Ishikawa (cell line): ENCODE results near the gene CALCA.

Experiments
- CEBPB ChIP-seq: IDR thresholded peaks from 2 replicates; pipeline ENCODE4 v1.6.1; 2012
- CREB1 ChIP-seq: IDR thresholded peaks from 2 replicates; pipeline ENCODE4 v1.6.1; 2012; ENCODE audit warnings: low read depth
- EGR1 ChIP-seq: IDR thresholded peaks from 2 replicates; pipeline ENCODE4 v1.6.1; 2012
- EP300 ChIP-seq: IDR thresholded peaks from 2 replicates; pipeline ENCODE4 v1.6.1; 2012; ENCODE audit warnings: borderline replicate concordance
- FOXM1 ChIP-seq: IDR thresholded peaks from 2 replicates; pipeline ENCODE4 v1.6.1; 2012; ENCODE audit warnings: low read depth, borderline replicate concordance
- MAX ChIP-seq: IDR thresholded peaks from 2 replicates; pipeline ENCODE4 v1.6.1; 2012
- NFIC ChIP-seq: IDR thresholded peaks from 2 replicates; pipeline ENCODE4 v1.6.1; 2012
- RAD21 ChIP-seq: IDR thresholded peaks from 2 replicates; pipeline ENCODE4 v1.6.1; 2012; ENCODE audit warnings: low read depth
- TAF1 ChIP-seq: IDR thresholded peaks from 2 replicates; pipeline ENCODE4 v1.6.1; 2012; ENCODE audit warnings: low read depth, mild to moderate bottlenecking
- TCF12 ChIP-seq: IDR thresholded peaks from 2 replicates; pipeline ENCODE4 v1.6.1; 2012; ENCODE audit warnings: low read depth
- TEAD4 ChIP-seq: IDR thresholded peaks from 2 replicates; pipeline ENCODE4 v1.6.1; 2012
- YY1 ChIP-seq: IDR thresholded peaks from 2 replicates; pipeline ENCODE4 v1.6.1; 2012; ENCODE audit warnings: low read depth
- ZBTB7A ChIP-seq: IDR thresholded peaks from 2 replicates; pipeline ENCODE4 v1.6.1; 2012; ENCODE audit warnings: low read depth
- TF ChIP-seq, protein P1 (sequence below): IDR thresholded peaks from 2 replicates; pipeline ENCODE4 v1.6.1; 2012
- TF ChIP-seq, protein P2 (sequence below): IDR thresholded peaks from 2 replicates; pipeline ENCODE4 v1.6.1; 2012; ENCODE audit warnings: low read depth, mild to moderate bottlenecking

Gene CALCA

GRCh38 chr11:14956111-14956510, 16.0 kb downstream of the CALCA start:
- TF ChIP-seq CEBPB (no peak), TEAD4 (no peak), TCF12 (no peak), CREB1 (no peak), FOXM1 (no peak), EGR1 (no peak), EP300 (no peak), MAX (no peak), TAF1 (no peak), NFIC (no peak), ZBTB7A (no peak), YY1 (no peak), RAD21 (no peak)
- TF ChIP-seq, protein P1, sequence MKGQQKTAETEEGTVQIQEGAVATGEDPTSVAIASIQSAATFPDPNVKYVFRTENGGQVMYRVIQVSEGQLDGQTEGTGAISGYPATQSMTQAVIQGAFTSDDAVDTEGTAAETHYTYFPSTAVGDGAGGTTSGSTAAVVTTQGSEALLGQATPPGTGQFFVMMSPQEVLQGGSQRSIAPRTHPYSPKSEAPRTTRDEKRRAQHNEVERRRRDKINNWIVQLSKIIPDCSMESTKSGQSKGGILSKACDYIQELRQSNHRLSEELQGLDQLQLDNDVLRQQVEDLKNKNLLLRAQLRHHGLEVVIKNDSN: no peak
- TF ChIP-seq, protein P2, sequence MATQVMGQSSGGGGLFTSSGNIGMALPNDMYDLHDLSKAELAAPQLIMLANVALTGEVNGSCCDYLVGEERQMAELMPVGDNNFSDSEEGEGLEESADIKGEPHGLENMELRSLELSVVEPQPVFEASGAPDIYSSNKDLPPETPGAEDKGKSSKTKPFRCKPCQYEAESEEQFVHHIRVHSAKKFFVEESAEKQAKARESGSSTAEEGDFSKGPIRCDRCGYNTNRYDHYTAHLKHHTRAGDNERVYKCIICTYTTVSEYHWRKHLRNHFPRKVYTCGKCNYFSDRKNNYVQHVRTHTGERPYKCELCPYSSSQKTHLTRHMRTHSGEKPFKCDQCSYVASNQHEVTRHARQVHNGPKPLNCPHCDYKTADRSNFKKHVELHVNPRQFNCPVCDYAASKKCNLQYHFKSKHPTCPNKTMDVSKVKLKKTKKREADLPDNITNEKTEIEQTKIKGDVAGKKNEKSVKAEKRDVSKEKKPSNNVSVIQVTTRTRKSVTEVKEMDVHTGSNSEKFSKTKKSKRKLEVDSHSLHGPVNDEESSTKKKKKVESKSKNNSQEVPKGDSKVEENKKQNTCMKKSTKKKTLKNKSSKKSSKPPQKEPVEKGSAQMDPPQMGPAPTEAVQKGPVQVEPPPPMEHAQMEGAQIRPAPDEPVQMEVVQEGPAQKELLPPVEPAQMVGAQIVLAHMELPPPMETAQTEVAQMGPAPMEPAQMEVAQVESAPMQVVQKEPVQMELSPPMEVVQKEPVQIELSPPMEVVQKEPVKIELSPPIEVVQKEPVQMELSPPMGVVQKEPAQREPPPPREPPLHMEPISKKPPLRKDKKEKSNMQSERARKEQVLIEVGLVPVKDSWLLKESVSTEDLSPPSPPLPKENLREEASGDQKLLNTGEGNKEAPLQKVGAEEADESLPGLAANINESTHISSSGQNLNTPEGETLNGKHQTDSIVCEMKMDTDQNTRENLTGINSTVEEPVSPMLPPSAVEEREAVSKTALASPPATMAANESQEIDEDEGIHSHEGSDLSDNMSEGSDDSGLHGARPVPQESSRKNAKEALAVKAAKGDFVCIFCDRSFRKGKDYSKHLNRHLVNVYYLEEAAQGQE: no peak

DNA sequence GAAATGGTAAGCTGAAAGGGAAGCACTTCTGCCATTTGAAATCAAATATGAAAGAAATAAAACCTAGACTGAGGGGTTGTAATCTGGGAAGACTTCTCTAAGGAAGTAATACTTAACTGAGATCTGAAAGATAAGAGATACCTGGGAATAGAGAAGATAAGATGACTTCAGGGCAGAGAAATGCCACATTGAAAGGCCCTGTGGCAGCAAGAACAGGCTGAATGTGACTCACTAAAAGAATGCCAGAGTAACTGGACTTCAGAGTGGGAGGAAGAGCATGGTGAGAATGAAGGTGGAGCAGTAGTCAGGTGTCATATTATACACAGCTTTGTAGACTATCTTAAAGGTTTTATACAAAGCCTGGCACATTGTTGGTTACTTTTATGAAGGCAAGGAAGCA, 17.6 kb downstream of the CALCA start:
- TF ChIP-seq YY1 (no peak), MAX (no peak), RAD21 (no peak)
- TF ChIP-seq, protein P1: no peak

GRCh38 chr11:14953904-14954303, 18.2 kb downstream of the CALCA start:
- TF ChIP-seq TAF1 (no peak), CEBPB (no peak), FOXM1 (no peak), RAD21 (no peak)

GRCh38 chr11:14949437-14950147, 22.6 kb downstream of the CALCA start:
- TF ChIP-seq NFIC (no peak), EP300 (no peak), RAD21 (no peak), EGR1 (no peak), ZBTB7A (no peak), MAX (no peak), TEAD4 (no peak), CREB1 (no peak), CEBPB (no peak), YY1 (no peak), TCF12 (no peak), TAF1 (no peak), FOXM1 (no peak)
- TF ChIP-seq, protein P1: no peak
- TF ChIP-seq, protein P2: no peak

- TF ChIP-seq EGR1 (no peak), ZBTB7A (no peak), MAX (no peak), YY1 (no peak), TEAD4 (no peak), CREB1 (no peak), CEBPB (no peak), TCF12 (no peak), RAD21 (no peak), EP300 (no peak), NFIC (no peak)
- TF ChIP-seq, protein P1: no peak
- TF ChIP-seq, protein P2: no peak
These were observed 29.4 kb downstream of the CALCA start for GRCh38 chr11:14942745-14943144.
